Measurements from ENCODE around the gene EML1.

- TF ChIP-seq CTCF (conservative IDR thresholded peaks at IDR 0.05; ENCODE audit: low read length) (no peak), EZH2phosphoT487 (IDR thresholded peaks at IDR 0.05; ENCODE audit: borderline replicate concordance, low read depth, low read length) (no peak)
Measured at GRCh38 chr14:99931308-99931707, 138.1 kb downstream of the EML1 start.
